C4-2B (cell line): ENCODE measurements around the gene CAPNS2.

ENCODE experiments used
- H3K27ac ChIP-seq: fragments of 450-650 bp; 2 replicates; pipeline ENCODE4 v1.5.1; 2017
- CTCF ChIP-seq: fragments of 450-650 bp; conservative IDR thresholded peaks from 2 replicates; pipeline ENCODE4 v1.5.1; 2017; ENCODE audit warnings: mild to moderate bottlenecking
- ZFX ChIP-seq: fragments of 450-650 bp; IDR thresholded peaks from 2 replicates; pipeline ENCODE4 v1.6.1; 2017

Gene CAPNS2

DNA sequence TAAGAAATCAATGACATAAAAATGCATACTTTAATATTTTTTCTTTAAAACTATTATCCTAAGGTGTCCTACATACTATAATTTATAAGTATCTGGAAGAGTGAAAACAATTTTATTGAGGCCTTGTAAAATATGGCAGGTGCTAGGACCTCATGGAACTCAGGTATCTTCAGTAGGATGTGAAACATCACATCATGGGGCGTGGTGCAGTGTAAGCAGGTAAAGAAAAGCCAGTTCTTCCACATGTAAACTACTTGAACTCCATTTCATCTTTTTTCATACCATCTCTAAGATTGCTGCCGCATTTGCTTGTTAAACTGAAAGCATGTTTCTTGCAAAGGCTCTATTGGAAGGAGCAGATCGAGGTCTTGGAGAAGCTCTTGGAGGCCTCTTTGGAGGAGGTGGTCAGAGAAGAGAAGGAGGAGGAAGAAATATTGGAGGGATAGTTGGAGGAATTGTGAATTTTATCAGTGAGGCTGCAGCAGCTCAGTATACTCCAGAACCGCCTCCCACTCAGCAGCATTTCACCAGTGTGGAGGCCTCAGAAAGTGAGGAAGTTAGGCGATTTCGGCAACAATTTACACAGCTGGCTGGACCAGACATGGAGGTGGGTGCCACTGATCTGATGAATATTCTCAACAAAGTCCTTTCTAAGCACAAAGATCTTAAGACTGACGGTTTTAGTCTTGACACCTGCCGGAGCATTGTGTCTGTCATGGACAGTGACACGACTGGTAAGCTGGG is at the start of gene CAPNS2:
Gene CAPNS2 (plus strand): TSS at position 253 of the 744 bp plus-strand sequence. CDS start 73 bp downstream, at position 326.
- H3K27ac ChIP-seq: no peak within 1 kb of the TSS
- no peak for TF ChIP-seq CTCF
- TF ChIP-seq ZFX: no peak

DNA sequence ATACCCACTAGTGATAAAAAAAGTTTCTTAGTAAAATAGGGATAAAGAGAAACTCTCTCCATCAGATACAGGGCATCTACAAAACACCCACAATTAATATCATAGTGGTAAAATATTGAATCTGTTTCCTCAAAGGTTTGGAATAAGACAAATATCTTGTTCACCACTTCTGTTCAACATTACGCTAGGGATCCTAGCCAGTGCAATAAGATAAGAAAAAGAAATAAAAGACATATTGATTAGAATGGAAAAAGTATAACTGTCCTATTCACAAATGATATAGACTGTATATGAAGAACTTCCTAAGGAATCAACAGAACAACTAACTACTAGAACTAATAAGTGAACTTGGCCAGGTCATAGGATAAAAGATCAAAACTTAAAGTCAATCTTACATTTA is 44.7 kb upstream of the CAPNS2 start:
- no peak overlapping the region for H3K27ac ChIP-seq
- TF ChIP-seq CTCF: no peak
- no peak for TF ChIP-seq ZFX

- TF ChIP-seq CTCF (no peak), ZFX (no peak)
- no peak overlapping the region for H3K27ac ChIP-seq
These were observed 40.0 kb upstream of the CAPNS2 start for GRCh38 chr16:55526441-55526840.

- H3K27ac ChIP-seq: no peak overlapping the region
- no peak for TF ChIP-seq ZFX
- no peak for TF ChIP-seq CTCF
These were observed 38.6 kb upstream of the CAPNS2 start for GRCh38 chr16:55527885-55528284.

DNA sequence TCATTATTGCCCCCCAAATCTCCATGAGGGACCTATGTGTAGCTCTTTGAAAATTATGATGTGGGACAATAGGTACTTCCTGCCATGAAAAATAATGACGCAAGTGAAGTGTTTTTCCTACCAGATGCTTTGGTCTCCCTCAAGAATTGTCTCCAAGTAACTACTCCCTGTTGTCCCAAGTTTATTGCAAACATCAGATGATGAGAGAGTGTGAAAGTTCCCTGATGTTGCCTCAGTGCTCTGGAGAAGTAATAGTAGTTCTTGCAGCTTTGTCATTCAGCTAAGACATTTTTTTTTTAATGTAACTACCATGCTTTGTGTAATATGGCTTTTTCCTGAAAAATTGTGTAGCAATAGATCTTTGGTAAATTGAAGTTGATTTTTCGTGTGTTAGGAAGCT is 37.5 kb upstream of the CAPNS2 start:
- no peak overlapping the region for H3K27ac ChIP-seq
- TF ChIP-seq ZFX (no peak), CTCF (no peak)

DNA sequence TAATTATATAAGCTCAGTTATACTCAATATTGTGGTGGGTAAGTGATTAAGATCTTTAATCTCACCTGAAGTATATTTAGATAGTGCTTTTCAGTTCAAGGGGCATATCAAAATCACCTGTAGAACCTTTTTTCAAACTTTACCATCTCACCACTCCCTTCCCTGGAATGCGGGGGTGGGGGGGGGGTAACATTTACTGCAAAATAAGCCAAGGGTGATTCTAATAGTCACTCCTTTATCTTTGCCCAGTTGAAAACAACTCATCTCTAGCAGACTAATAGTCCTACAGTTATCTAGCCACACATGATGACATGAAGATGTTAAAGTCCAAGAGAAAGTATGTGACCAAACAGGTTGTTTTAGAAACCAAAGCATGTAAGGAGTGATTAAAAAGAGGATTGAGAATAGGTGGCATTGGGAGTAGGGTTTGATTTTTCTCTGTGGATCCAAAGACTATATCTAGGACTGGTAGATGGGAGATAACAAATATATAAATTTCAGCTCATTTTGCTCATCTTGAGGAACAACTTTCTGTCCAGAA is 36.1 kb upstream of the CAPNS2 start:
- TF ChIP-seq CTCF: no peak
- TF ChIP-seq ZFX: no peak

DNA sequence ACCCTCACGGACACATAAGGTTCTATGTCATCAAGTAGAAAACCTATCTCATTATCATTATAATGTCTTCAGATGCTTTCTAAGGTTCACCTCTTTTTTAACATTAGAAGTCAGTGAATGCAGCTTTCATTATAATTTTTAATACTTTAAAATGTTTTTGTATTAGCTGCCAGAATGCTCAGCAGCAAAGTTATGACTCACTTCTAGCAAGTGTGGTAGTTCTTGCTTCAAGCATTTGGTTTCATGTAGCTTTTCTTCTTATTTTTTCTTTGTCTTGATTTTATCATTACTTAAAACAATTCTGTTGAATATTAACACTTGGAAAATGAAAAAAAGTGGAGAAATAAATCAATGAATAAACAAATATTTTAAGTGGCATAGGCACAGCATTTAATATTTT is 34.3 kb upstream of the CAPNS2 start:
- H3K27ac ChIP-seq: no peak overlapping the region
- TF ChIP-seq ZFX (no peak), CTCF (no peak)

More for the DNA sequence above, 36.1 kb upstream of the CAPNS2 start:
- H3K27ac ChIP-seq: no peak overlapping the region
